ENCODE data around the gene CLN5.
"Not testable (repeated sequence)": the region's sequence is repeated elsewhere in the genome, so short reads cannot be mapped to it uniquely, and the experiment has no call there.

CLN5 gene

DNA sequence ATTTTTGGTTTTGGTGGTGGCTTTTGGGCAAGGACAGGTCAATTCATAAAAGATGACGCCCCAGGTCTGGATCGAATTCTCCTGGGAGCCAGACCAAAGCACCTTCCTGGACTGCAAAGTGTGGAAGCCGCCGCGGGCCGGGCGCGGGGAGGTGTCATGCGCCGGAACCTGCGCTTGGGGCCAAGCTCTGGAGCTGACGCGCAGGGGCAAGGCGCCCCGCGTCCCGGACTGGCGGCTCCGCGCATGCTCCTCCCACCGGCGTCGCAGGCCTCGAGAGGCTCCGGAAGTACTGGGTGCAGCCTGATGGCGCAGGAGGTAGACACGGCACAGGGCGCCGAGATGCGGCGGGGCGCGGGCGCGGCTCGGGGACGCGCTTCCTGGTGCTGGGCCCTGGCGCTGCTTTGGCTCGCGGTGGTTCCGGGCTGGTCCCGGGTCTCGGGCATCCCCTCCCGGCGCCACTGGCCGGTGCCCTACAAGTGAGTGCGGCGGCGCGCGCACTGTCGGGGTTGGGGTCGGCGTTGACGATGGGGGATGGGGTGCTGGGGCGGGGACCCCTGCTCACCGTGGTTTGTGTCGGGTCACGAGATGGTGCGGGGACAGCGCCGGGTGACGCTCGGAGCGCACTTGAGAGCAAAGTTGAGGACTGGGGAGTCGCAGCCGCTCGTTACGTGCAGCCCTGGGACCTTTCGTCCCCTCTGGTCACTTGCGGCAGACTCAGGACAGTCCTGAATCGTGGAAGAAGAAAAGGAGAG lies at the start of gene CLN5:
CLN5 (plus strand) TSS at position 286 of the 752 bp plus-strand sequence; CDS start at position 304, 18 bp downstream.
- DNase-seq (ENCODE audit: extremely low spot score, insufficient read length, low read depth), result peak; percentile 89

DNA sequence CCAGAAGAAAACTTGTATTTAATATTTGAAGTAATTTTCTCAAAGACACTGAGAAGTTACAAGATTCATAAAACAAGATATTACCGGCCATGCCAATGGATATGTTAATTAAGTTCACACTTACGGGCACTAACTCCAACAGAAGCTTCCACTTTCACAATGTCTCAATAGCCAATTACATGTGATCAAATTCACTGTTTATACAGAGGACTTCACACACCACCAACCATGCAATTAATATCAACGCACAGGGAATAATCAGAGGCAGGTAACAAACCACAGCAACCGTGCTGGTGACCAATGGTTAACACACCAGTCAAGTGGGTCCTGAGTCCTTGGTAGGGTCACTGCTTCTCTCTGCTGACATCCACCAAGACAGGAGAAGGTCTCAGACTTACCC lies 49.5 kb upstream of the CLN5 start:
- FAIRE-seq, result no peak
- no peak for DNase-seq (ENCODE audit: extremely low spot score, insufficient read length, low read depth)

More for the DNA sequence above, at the start of gene CLN5:
- FAIRE-seq, result peak; percentile 92

DNA sequence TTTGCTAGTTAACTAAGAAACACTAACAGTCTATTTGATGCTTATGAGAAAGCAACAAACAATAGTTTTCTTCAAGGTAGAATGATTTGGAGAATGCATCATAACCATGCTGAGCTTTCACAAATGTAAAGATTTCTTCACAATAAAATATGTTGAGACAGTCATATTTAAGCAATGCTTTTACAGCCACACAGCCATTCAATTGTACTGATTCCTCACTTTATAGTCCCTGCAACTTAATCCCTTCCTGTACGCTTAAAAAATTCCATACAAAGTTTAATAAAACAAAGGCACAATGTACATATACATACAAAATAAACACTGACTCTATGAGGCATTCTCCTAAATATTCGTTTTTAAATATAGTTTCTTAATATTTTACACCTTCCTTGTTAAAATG lies 48.2 kb upstream of the CLN5 start:
- DNase-seq (ENCODE audit: extremely low spot score, insufficient read length, low read depth) (no peak), FAIRE-seq (no peak)

DNA sequence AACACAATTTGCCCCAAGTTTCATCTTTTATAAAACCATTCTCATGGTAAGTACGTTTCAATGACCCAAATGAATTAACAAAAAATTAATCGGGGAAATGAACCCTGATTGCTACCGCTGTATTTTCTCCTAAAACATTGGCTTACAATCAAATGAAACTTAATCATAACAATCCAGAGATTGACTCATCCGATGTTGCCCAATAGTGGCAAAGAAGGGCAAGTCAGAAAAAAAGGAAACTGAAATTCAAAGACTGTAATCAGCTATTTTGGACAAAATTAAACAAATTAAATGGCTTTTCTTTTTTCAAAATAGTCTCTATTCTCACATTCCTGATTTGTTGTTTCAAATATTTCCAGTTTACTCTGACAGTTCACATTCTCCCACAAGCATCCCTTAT lies 47.4 kb upstream of the CLN5 start:
- DNase-seq (ENCODE audit: extremely low spot score, insufficient read length, low read depth), result no peak
- no peak for FAIRE-seq

DNA sequence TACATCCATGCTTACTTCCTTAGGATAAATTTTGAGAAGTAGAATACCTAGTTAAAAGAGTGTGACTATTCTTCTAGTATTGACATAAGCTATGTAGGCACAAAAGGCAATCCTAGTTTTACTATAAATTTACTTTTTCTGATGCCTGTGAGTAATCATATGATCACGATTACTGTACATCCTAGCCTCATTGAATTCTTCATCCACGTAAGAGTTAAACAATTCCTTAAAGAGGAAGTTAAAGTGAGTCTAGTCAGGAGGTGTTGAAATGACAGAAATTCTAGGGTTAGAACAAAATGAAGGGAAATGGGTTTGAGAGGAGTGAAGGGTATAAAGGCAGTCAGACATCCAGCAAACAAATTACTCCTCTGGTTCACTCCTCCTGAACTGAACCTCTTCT lies 43.7 kb upstream of the CLN5 start, which contains the start of gene ACOD1:
ACOD1 (plus strand) TSS at position 363 of the 400 bp plus-strand sequence. CDS start 48 bp downstream, outside the sequence.
- FAIRE-seq (no peak), DNase-seq (ENCODE audit: extremely low spot score, insufficient read length, low read depth) (no peak)

DNA sequence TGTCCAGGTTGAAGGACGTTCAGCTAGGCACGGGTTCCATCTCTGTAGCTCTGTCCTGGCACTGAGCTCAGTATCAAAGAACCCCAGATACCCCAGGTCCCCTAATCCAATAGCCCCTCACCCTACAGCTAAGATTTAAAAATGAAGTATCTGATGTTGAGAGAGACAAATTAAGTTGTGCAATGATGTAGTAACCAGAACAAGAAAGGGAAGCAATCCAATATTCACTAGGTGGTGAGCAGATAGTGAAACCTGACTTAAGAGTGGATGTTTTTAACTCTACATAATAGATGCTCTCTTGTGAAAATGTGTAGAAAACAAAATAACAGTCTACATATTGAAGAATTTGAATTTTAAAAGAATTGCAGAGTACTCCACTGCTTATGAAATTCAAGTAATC lies 41.8 kb upstream of the CLN5 start:
- FAIRE-seq (no peak), DNase-seq (ENCODE audit: extremely low spot score, insufficient read length, low read depth) (no peak)

DNA sequence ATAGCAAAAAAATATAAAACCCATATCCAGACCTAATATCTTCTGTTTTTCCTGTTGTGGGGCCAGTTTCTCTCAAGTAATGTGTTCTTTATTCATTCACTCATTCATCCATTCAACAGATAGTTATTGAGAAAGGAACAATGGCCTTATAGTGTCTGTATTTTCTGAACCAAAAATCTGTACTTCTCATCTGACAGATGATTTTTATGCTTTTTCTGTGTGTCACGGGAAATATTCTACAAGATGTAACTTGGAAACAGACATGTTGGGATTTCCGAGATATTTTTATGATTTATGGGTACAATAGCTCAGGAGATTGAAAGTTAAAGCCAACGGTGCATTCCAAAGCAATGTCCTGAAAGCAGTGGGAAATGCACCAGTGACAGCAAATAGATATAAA lies 37.9 kb upstream of the CLN5 start:
- DNase-seq (ENCODE audit: extremely low spot score, insufficient read length, low read depth), result no peak
- FAIRE-seq, result no peak

DNA sequence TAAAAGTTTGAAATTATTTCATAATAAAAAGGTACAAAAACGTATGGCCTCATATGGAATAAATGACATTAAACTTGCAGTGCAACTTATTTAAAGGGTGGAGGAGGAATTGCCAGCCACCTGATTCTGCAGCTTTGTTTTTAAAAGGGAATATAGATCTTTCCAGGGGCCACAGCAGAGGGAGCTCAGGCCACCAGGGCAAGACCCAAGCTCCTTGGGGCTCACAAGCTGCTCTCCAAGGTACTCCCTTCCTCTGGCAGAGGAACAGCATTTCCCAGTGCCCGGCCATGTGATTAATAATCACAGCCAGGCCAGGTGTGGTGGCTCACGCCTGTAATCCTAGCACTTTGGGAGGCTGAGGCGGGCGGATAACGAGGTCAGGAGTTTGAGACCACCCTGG lies 37.3 kb upstream of the CLN5 start:
- DNase-seq (ENCODE audit: extremely low spot score, insufficient read length, low read depth), result no peak
- FAIRE-seq, result no peak

DNA sequence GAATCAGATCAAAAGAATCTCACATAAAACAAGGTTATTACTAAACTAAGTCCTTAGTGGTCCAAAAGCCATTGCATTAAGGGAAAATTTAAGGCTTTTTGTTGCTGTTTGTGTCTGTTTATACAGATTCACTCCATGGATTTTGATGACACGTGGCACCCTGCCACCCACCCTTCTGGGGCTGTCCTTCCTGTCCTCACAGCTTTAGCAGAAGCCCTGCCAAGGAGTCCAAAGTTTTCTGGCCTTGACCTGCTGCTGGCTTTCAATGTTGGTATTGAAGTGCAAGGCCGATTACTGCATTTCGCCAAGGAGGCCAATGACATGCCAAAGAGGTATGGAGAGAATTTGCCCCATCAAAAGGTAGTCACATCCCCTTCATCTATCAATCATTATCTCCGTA lies 36.7 kb upstream of the CLN5 start:
- no peak for DNase-seq (ENCODE audit: extremely low spot score, insufficient read length, low read depth)
- no peak for FAIRE-seq

DNA sequence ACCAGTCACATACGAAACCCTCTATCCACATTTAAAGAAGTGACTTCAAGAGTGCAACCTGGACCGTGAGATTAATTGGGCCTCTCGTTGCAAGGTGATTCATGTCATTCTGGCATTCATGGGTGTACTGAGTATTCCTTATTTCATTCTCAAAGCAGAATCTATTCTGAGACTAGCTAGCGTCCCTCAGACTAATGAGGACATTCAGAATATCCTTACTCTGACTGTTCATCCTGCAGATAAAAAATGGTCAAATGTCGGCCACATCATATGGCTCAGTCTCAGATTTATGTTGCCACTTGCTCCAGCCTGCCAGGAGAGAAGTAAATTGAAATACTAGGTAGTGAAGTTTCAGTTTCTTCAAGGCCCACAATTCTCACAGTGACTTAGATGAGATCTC lies 36.2 kb upstream of the CLN5 start:
- FAIRE-seq (no peak), DNase-seq (ENCODE audit: extremely low spot score, insufficient read length, low read depth) (no peak)

DNA sequence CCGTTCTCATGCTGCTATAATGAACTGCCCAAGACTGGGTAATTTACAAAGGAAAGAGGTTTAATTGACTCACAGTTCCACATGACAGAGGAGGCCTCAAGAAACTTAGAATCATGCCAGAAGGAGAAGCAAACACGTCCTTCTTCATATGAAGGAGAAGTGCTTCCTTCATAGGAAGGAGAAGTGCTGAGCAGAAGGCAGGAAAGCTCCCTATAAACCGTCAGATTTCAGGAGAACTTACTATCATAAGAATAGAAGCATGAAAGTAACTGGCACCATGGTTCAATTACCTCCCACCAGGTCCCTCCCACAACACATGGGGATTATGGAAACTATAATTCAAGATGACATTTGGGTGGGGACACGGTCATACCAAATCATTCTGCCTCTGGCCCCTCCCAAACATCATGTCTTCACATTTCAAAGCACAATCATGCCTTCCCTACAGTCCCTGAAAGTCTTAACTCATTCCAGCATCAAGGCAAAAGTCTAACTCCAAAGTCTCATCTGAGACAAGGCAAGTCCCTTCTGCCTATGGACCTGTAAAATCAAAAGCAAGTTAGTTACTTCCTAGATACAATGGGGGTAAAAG lies 32.9 kb upstream of the CLN5 start:
- FAIRE-seq (no peak), DNase-seq (ENCODE audit: extremely low spot score, insufficient read length, low read depth) (no peak)

DNA sequence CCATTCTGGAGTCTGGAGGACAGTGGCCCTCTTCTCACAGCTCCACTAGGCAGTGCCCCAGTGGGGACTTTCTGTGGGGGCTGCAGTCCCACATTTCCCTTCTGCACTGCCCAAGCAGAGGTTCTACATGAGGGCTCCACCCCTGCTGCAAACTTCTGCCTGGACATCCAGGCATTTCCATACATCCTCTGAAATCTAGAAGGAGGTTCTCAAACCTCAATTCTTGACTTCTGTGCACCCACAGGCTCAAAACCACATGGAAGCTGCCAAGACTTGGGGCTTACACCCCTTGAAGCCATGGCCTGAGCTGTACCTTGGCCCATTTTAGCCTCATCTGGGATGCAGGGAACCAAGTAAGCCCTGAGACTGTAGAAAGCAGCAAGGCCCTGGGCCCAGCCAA lies 32.1 kb upstream of the CLN5 start:
- DNase-seq (ENCODE audit: extremely low spot score, insufficient read length, low read depth); FAIRE-seq: not testable (repeated sequence)

DNA sequence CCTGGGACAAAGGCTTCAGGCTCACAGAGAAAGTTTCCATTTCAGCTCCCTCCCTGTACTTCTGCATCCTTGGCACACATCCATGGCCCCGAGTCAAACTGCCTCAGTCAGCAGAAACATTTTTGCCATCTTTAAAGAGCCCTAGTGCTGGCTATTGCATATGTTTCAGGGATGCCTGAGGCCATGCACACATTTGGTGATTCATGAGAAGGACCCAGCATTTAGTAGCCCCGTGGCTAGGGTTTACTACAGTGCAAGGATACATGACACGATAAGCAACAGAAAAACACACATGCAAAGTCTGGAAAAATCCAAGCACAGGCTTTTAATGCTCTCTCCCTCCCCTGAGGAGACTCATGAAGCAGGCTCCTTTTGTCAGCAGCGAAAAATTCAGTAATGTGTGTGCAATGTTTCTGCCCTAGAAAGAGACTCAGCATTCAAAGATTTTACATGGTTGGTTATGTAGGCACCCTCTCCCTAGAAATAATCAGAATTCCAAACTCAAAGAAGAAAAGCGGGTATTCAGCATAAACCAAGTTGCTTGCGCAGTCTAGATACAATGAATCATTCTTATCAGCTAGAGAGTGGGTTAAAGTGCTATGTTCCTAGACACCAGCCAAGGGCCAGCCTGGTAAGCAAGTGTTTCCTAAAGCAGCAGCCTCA lies 26.0 kb upstream of the CLN5 start:
- DNase-seq (ENCODE audit: extremely low spot score, insufficient read length, low read depth), result no peak
- FAIRE-seq, result no peak

DNA sequence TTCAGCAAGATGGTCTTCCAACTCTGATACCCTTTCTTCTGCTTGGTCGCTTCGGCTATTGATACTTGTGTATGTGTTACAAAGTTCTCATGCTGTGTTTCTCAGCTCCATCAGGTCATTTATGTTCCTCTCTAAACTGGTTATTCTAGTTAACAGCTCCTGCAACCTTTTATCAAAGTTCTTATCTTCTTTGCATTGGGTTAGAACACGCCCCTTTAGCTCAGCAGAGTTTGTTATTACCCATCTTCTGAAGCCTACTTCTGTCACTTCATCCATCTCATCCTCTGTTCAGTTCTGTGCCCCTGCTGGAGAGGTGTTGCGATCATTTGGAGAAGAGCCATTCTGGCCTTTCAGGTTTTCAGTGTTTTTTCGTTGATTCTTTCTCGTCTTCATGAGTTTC lies 24.9 kb upstream of the CLN5 start:
- FAIRE-seq (no peak), DNase-seq (ENCODE audit: extremely low spot score, insufficient read length, low read depth) (no peak)

DNA sequence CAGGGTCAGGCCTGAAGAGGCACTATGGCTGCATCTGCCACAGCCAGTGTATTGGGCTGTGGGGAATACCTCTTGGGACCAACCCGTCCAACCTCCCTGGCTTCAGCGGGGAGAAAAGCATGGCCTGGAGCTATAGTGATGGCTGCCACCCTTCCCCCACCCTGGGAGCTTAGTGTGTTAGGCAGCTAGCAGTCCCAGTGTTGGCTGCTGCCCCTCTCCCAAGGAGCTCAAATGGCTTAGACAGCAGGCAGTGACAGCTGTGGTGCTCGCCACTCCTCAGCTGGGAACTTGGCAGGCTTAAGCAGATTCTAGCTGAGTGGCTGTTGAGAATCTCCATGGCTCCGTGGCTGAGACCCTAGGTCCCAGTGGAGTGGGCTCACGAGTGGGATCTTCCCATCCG lies 23.8 kb upstream of the CLN5 start:
- DNase-seq (ENCODE audit: extremely low spot score, insufficient read length, low read depth), result no peak
- FAIRE-seq, result no peak

DNA sequence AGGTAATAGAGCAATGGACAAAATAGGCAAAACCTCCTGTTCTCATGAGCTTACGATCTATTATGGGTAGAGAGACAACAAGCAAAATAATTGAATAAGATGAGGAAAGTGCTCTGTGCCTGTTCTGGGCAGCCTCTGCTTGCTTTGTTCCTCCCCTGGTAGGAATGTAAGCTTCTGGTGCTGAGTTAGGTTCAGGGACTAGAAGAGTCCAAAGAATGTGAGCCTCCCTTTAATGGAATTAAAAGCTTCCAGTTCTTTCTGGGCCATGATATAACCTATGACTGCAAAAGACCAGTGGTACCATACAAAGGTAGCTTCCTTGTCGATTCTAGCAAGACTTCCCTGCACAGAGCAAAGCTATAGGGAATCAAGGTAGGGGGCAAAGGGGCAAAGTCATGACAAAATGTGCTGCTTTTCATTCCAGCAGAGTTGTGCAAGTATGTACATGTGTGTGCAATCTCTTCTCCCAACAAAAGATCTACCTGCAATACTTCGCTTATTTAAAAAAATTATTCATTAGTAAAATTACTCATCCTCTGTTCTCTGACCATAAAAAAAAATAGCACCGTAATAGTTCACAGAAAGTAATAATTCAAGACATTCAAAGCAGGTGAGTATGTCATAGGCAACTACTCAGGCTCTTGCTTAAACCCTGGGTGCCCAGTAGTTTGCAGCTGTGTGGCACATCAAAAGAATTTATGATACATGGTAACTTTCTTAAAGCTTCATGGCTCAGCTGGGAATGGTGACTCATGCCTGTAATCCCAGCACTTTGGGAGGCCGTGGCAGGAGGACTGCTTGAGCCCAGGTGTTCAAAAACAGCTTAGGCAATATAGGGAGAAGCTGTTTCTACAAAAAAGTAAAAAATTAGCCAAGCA lies 22.2 kb upstream of the CLN5 start:
- FAIRE-seq (no peak), DNase-seq (ENCODE audit: extremely low spot score, insufficient read length, low read depth) (no peak)

DNA sequence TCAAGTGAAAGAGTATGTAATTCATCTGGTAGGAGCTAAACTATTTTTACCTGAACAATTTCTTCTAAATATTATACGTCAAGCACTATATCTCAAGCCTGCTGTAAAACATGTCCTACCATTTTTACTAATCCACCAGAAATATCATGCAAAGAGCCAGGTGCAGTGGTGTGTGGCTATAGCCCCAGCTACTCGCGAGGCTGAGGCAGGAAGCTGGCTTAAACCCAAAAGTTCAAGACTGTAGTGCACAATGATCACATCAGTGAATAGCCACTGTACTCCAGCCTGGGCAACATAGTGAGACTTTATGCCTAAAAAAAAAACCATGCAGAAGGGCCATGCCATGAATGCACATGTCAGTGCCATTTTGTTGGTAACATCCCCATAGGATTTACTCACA lies 20.7 kb upstream of the CLN5 start:
- DNase-seq (ENCODE audit: extremely low spot score, insufficient read length, low read depth) (no peak), FAIRE-seq (no peak)

DNA sequence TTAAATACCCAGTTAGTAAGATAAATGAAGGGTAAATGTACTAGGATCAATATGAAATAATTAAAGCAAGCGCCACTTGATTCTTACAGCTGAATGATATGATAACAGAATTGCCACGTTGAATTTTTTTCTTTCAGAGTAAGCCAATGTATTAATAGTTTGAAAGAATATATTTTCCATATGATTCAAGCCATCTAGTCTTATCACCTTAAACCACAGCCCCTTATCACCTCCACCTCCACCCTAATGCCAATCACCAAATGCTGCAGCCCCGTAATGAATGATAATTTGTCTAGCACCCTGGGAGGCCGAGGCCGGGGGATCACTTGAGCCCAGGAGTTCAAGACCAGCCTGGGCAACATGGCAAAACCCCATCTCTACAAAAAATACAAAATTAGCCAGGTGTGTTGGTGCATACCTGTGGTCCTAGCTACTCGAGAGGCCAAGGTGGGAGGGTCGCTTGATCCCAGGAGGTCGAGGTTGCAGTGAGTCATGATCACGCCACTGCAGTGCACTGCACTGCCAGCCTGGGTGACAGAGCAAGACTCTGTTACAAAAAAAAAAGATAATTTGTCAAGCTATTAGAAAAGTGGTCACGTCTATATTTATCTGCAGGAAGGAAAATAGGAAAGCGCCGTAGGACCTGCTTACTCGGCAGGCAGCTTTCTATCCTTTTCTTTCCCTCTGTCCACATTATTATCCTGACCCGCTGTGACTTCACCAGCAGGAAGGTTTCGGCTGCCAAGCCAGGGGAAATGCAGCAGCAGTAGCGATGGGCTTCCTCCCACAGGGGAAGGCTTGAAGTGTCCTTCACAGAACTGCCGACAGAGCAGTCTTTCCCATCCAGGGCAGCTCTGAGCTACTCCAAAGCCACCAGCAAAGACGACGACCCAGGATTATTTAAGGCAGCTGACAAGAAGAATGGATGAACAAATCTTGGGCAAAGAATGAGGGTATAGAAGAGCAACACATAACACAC lies 19.7 kb upstream of the CLN5 start:
- no peak for DNase-seq (ENCODE audit: extremely low spot score, insufficient read length, low read depth)
- no peak for FAIRE-seq

DNA sequence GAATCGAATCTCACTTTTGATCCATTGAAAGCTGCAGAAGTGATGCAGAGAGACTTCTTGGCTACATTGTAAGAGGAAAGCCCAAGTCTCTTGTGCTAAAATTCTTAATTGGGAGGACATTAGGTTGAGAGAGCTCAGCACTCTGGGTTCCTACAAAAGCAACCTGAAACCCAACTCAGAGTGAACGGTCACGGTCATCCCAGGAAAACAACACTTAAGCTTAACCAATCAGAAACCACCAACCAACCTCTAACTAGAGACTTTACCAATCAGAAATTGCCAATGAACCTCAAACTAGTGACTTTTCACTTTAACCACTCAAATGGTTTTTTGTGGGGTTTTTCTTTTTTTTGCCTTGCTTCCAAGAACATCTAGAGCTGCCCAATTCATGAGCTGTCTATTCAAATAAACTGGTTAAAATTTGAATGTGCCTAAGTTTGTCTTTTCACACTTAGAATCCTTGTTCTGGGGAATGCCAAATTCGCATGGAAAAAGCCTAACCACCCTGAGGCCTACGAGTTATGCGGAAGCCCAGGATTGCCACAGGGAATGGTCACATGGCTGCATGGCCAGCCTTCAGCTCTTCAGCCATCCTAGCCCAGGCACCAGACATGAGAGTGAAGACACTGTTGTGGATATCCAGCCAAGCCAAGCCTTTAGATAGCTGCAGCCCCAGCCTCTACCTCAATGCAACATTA lies 17.8 kb upstream of the CLN5 start:
- DNase-seq (ENCODE audit: extremely low spot score, insufficient read length, low read depth) (no peak), FAIRE-seq (no peak)
